Thymus (tissue), 11 donors: ENCODE results near the gene NUDCD3. TPM values are rescaled to one million over a fixed set of nuclear protein-coding genes. Genes with fewer than 3 reads are reported as not detected.
A peak's percentile ranks its signal among the peaks of the same experiment; 100 is the strongest.

Experiments
- DNase-seq, 9 donors: peaks; one replicate each; pipeline ENCODE4 v3.0.0-alpha.2; 2013; ENCODE audit warnings: low spot score in 9 of 9, low read depth in 6 of 9, missing footprints in 1 of 9
- H3K27ac ChIP-seq, 2 donors: one replicate each; pipeline ENCODE4 v1.5.1; 2013; ENCODE audit warnings: control low read depth in 1 of 2, low read depth in 1 of 2, low read length in 1 of 2, mild to moderate bottlenecking in 1 of 2, moderate library complexity in 1 of 2
- H3K27me3 ChIP-seq, 2 donors: one replicate each; pipeline ENCODE4 v1.5.1; 2013; ENCODE audit warnings: low read length in 1 of 2; ENCODE audit not compliant: control insufficient read depth in 2 of 2, insufficient read depth in 1 of 2
- H3K36me3 ChIP-seq, 2 donors: one replicate each; pipeline ENCODE4 v1.5.1; 2013; ENCODE audit warnings: low read length in 1 of 2, mild to moderate bottlenecking in 1 of 2, moderate library complexity in 1 of 2; ENCODE audit not compliant: control insufficient read depth in 2 of 2, insufficient read depth in 2 of 2
- H3K4me1 ChIP-seq, 2 donors: one replicate each; pipeline ENCODE4 v1.5.1; 2013; ENCODE audit warnings: low read length in 2 of 2; ENCODE audit not compliant: control insufficient read depth in 2 of 2, insufficient read depth in 2 of 2
- H3K4me3 ChIP-seq, 2 donors: one replicate each; pipeline ENCODE4 v1.5.1; 2013; ENCODE audit warnings: low read length in 2 of 2, control low read depth in 1 of 2, mild to moderate bottlenecking in 1 of 2
- H3K9me3 ChIP-seq, 2 donors: one replicate each; pipeline ENCODE4 v1.5.1; 2013; ENCODE audit warnings: low read length in 1 of 2, mild to moderate bottlenecking in 1 of 2; ENCODE audit not compliant: control insufficient read depth in 2 of 2, insufficient read depth in 1 of 2
- WGBS: extraction: QIAGEN DNeasy Blood & Tissue Kit; methylation state at CpG from one replicate; pipeline ENCODE4 v1.1.7; 2013; 5-methylcytosine and 5-hydroxymethylcytosine counted together
- polyA plus RNA-seq: library from polyadenylated mRNA; stranded (reverse); fragments of 200-250 nt; gene quantifications from one replicate; pipeline ENCODE4 v1.2.3, GENCODE V29; 2013
- total RNA-seq: library from RNA; stranded (reverse); fragments of 120-200 nt; gene quantifications from one replicate; pipeline ENCODE4 v1.2.4, GENCODE V29; 2013
- donor health status: healthy.

The NUDCD3 gene
- total and polyA plus RNA-seq, 2 donors, result 32.9 to 33.9 TPM

GRCh38 chr7:44388089-44388970 is 102.1 kb downstream of the NUDCD3 start:
- DNase-seq, result no peak
- Histone ChIP-seq H3K36me3 (peaks cover 53 to 65% of the 10 kb centered on the region in 2 donors), H3K27me3 (no peaks in the 10 kb centered on the region), H3K4me1 (peaks cover 12 to 51% of the 10 kb centered on the region in 2 donors), H3K4me3 (no peak overlapping the region), H3K27ac (peak overlapping the region in 1 of 2 donors; percentile 66), H3K9me3 (no peaks in the 10 kb centered on the region)
- WGBS, result 94% methylated on average over 14 of the region's 14 CpGs

GRCh38 chr7:44387389-44387788 is 103.1 kb downstream of the NUDCD3 start:
- Histone ChIP-seq H3K9me3 (no peaks in the 10 kb centered on the region), H3K27me3 (no peaks in the 10 kb centered on the region), H3K4me1 (peaks cover 12 to 51% of the 10 kb centered on the region in 2 donors), H3K4me3 (no peak overlapping the region), H3K27ac (peak overlapping the region in 1 of 2 donors; percentile 66), H3K36me3 (peaks cover 61 to 66% of the 10 kb centered on the region in 2 donors)
- 40% methylated on average over 2 of the region's 2 CpGs for WGBS
- peak; percentile 34 to 86 (median 56) for DNase-seq

GRCh38 chr7:44386139-44386913 is 104.1 kb downstream of the NUDCD3 start:
- Histone ChIP-seq H3K4me1 (peaks cover 12 to 50% of the 10 kb centered on the region in 2 donors), H3K27ac (peak overlapping the region in 1 of 2 donors; percentile 66), H3K9me3 (no peaks in the 10 kb centered on the region), H3K27me3 (no peaks in the 10 kb centered on the region), H3K4me3 (no peak overlapping the region), H3K36me3 (peaks cover 57% of the 10 kb centered on the region in 2 donors)
- 96% methylated on average over 8 of the region's 8 CpGs for WGBS
- no peak for DNase-seq

GRCh38 chr7:44385434-44386138 is 104.9 kb downstream of the NUDCD3 start:
- 94% methylated on average over 13 of the region's 13 CpGs for WGBS
- H3K9me3 ChIP-seq, result no peaks in the 10 kb centered on the region
- H3K27ac ChIP-seq, result no peak overlapping the region
- peaks cover 50 to 53% of the 10 kb centered on the region in 2 donors for H3K36me3 ChIP-seq
- peaks cover 12 to 43% of the 10 kb centered on the region in 2 donors for H3K4me1 ChIP-seq
- DNase-seq, result no peak
- no peaks in the 10 kb centered on the region for H3K27me3 ChIP-seq
- H3K4me3 ChIP-seq, result no peak overlapping the region

- H3K4me1 ChIP-seq, result peaks cover 12 to 37% of the 10 kb centered on the region in 2 donors
- DNase-seq, result no peak
- H3K9me3 ChIP-seq, result no peaks in the 10 kb centered on the region
- no peaks in the 10 kb centered on the region for H3K27me3 ChIP-seq
- 97% methylated on average over 17 of the region's 17 CpGs for WGBS
- no peak overlapping the region for H3K4me3 ChIP-seq
- H3K36me3 ChIP-seq, result peaks cover 48 to 50% of the 10 kb centered on the region in 2 donors
- no peak overlapping the region for H3K27ac ChIP-seq
Observed at GRCh38 chr7:44384586-44385433, 105.6 kb downstream of the NUDCD3 start.

GRCh38 chr7:44383566-44383965 is 106.9 kb downstream of the NUDCD3 start:
- DNase-seq, result no peak
- WGBS, result 98% methylated on average over 11 of the region's 11 CpGs
- Histone ChIP-seq H3K27ac (no peak overlapping the region), H3K4me1 (peaks cover 12 to 30% of the 10 kb centered on the region in 2 donors), H3K27me3 (no peaks in the 10 kb centered on the region), H3K9me3 (no peaks in the 10 kb centered on the region), H3K36me3 (peaks cover 36 to 39% of the 10 kb centered on the region in 2 donors), H3K4me3 (no peak overlapping the region)

- H3K9me3 ChIP-seq, result no peaks in the 10 kb centered on the region
- H3K4me3 ChIP-seq, result no peak overlapping the region
- peaks cover 34 to 36% of the 10 kb centered on the region in 2 donors for H3K36me3 ChIP-seq
- H3K27me3 ChIP-seq, result no peaks in the 10 kb centered on the region
- no peak for DNase-seq
- no peak overlapping the region for H3K27ac ChIP-seq
- 95% methylated on average over 13 of the region's 13 CpGs for WGBS
- peaks cover 11 to 22% of the 10 kb centered on the region in 2 donors for H3K4me1 ChIP-seq
Observed at GRCh38 chr7:44382459-44383265, 107.8 kb downstream of the NUDCD3 start.
